Measurements from ENCODE around the gene ADAMTS20. TPM values are rescaled to one million over a fixed set of nuclear protein-coding genes. Genes with fewer than 3 reads are reported as not detected.

ADAMTS20 gene
- total RNA-seq, 1 donor from 2014 or later, result not detected

- Histone ChIP-seq H3K27me3 (no peaks in the 10 kb centered on the region), H3K36me3 (no peaks in the 10 kb centered on the region), H3K27ac (no peak overlapping the region), H3K9me3 (no peaks in the 10 kb centered on the region), H3K4me3 (no peak overlapping the region), H3K4me1 (no peaks in the 10 kb centered on the region)
- TF ChIP-seq POLR2A (IDR thresholded peaks at IDR 0.05) (no peak), POLR2AphosphoS5 (IDR thresholded peaks at IDR 0.05; ENCODE audit: insufficient read depth in 1 of 2, low read depth in 1 of 2) (no peak), CTCF (IDR thresholded peaks at IDR 0.05) (no peak)
- intact Hi-C loops (cut with DNase I), result no loop called here
- no peak for DNase-seq (ENCODE audit: extremely low spot score in 2 of 2)
Observed at GRCh38 chr12:43585676-43586075, 33.7 kb upstream of the ADAMTS20 start.

GRCh38 chr12:43580601-43581000, 28.6 kb upstream of the ADAMTS20 start:
- no peak for DNase-seq (ENCODE audit: extremely low spot score in 2 of 2)
- Histone ChIP-seq H3K4me1 (no peaks in the 10 kb centered on the region), H3K27me3 (no peaks in the 10 kb centered on the region), H3K9me3 (no peaks in the 10 kb centered on the region), H3K4me3 (no peak overlapping the region), H3K27ac (no peak overlapping the region), H3K36me3 (no peaks in the 10 kb centered on the region)
- no peak for TF ChIP-seq CTCF (IDR thresholded peaks at IDR 0.05)
- no peak for TF ChIP-seq POLR2A (IDR thresholded peaks at IDR 0.05)
- TF ChIP-seq POLR2AphosphoS5 (IDR thresholded peaks at IDR 0.05; ENCODE audit: insufficient read depth in 1 of 2, low read depth in 1 of 2), result no peak
- intact Hi-C loops (cut with DNase I), result no loop called here

- intact Hi-C loops (cut with DNase I), result no loop called here
- no peak overlapping the region for H3K27ac ChIP-seq
- no peak for TF ChIP-seq CTCF (IDR thresholded peaks at IDR 0.05)
- TF ChIP-seq POLR2AphosphoS5 (IDR thresholded peaks at IDR 0.05; ENCODE audit: insufficient read depth in 1 of 2, low read depth in 1 of 2), result no peak
- no peak for TF ChIP-seq POLR2A (IDR thresholded peaks at IDR 0.05)
- no peaks in the 10 kb centered on the region for H3K4me1 ChIP-seq
- DNase-seq (ENCODE audit: extremely low spot score in 2 of 2), result no peak
- no peak overlapping the region for H3K4me3 ChIP-seq
- H3K9me3 ChIP-seq, result no peaks in the 10 kb centered on the region
- no peaks in the 10 kb centered on the region for H3K27me3 ChIP-seq
- H3K36me3 ChIP-seq, result no peaks in the 10 kb centered on the region
Observed at GRCh38 chr12:43579206-43579605, 27.2 kb upstream of the ADAMTS20 start.

GRCh38 chr12:43578782-43579181, 26.8 kb upstream of the ADAMTS20 start:
- no peaks in the 10 kb centered on the region for H3K4me1 ChIP-seq
- no peak for DNase-seq (ENCODE audit: extremely low spot score in 2 of 2)
- intact Hi-C loops (cut with DNase I), result no loop called here

GRCh38 chr12:43577381-43577780, 25.4 kb upstream of the ADAMTS20 start:
- H3K36me3 ChIP-seq, result no peaks in the 10 kb centered on the region
- intact Hi-C loops (cut with DNase I), result no loop called here
- DNase-seq (ENCODE audit: extremely low spot score in 2 of 2), result no peak
- no peaks in the 10 kb centered on the region for H3K27me3 ChIP-seq
- H3K4me1 ChIP-seq, result no peaks in the 10 kb centered on the region
- TF ChIP-seq POLR2AphosphoS5 (IDR thresholded peaks at IDR 0.05; ENCODE audit: insufficient read depth in 1 of 2, low read depth in 1 of 2), result no peak
- TF ChIP-seq CTCF (IDR thresholded peaks at IDR 0.05), result no peak
- no peak for TF ChIP-seq POLR2A (IDR thresholded peaks at IDR 0.05)
- H3K4me3 ChIP-seq, result no peak overlapping the region
- H3K9me3 ChIP-seq, result no peaks in the 10 kb centered on the region
- no peak overlapping the region for H3K27ac ChIP-seq

More at GRCh38 chr12:43578782-43579181, 26.8 kb upstream of the ADAMTS20 start:
- TF ChIP-seq CTCF (IDR thresholded peaks at IDR 0.05), result no peak
- no peak for TF ChIP-seq POLR2AphosphoS5 (IDR thresholded peaks at IDR 0.05; ENCODE audit: insufficient read depth in 1 of 2, low read depth in 1 of 2)
- TF ChIP-seq POLR2A (IDR thresholded peaks at IDR 0.05), result no peak
- no peaks in the 10 kb centered on the region for H3K9me3 ChIP-seq
- H3K4me3 ChIP-seq, result no peak overlapping the region
- H3K27me3 ChIP-seq, result no peaks in the 10 kb centered on the region
- no peaks in the 10 kb centered on the region for H3K36me3 ChIP-seq
- no peak overlapping the region for H3K27ac ChIP-seq
